ENCODE measurements around the gene FERMT3.

Gene FERMT3

GRCh38 chr11:64186492-64187165 lies 19.9 kb upstream of the FERMT3 start:
- no peak for DNase-seq

DNA sequence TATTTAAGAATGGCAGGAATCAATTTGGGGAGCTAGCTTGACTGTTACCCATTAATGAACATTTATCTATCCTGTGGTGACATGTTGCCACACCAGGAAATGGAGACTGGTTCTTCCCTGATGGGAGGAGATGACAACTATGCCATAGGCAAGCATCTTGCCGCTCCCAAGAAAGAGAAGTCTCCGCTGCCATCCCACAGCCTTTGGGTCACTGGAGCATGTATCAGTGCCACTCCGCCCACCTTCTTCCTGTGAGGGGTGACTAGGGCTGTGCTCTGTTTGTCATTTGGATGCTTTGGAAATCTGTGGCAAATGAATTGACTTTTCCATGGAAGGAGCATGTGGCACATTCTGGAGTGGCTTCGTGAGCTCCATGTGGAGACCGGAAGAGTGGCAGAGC lies 14.1 kb upstream of the FERMT3 start:
- DNase-seq = no peak

- DNase-seq = no peak
Measured at GRCh38 chr11:64196626-64197025, 9.9 kb upstream of the FERMT3 start.

DNA sequence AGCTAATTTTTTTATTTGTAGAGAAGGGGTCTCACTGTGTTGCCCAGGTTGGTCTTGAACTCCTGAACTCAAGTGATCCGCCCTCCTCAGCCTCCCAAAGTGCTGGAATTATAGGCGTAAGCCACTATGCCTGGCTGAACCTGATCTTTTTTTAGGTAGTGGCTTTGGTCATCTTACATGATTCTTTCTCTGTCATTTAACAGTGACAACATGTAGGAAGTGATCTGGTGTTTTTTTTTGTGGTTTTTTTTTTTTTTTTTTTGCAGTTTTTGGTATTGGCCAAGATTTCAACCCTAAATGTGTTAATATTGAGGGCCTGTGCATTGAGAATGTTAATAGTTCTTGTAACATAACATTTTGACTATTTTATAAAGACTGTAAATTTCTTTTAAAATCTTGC lies 8.0 kb upstream of the FERMT3 start:
- no peak for DNase-seq

- DNase-seq = no peak
Measured at GRCh38 chr11:64201543-64201942, 5.0 kb upstream of the FERMT3 start.

DNA sequence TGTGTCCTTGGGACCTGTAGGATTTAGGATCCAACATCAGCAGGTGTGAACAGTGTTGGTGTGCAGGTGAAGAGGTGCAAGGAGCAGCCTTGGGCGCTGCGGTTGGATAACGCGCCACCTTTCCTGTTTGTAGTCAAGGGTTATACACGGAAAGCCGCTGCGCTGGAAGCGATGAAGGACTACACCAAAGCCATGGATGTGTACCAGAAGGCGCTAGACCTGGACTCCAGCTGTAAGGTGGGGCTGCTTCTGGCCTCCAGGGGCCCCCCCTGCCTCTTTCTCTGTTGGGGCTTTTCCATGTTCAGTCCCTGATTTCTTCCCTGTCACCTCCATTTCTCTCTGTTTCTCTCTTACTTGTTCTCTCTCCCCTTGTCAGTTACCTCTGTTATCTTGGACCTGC lies 3.5 kb upstream of the FERMT3 start:
- DNase-seq = no peak

DNA sequence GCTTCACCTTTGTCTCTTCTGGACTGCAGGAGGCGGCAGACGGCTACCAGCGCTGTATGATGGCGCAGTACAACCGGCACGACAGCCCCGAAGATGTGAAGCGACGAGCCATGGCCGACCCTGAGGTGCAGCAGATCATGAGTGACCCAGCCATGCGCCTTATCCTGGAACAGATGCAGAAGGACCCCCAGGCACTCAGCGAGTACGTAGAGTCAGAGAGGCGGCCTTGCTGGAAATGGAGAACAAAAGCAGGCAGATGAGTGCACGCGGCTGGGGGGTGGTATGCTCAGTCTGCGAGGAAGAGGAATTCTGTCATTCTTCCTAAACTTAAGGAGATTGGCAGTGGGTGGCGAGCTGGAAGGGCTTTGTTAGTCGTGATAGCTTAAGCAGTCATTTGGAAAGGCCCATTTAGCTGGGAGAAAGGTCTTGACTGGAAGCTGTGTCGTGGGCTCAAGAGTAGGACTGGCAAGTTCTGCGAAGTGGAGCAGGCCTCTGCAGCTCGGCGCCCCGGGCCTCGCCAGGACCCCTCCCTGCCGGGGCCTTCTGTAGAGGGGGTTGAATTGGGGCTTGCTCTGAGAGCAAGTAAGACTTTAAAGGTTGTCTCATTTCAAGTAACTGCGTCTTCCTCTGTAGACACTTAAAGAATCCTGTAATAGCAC lies 3.0 kb upstream of the FERMT3 start:
- DNase-seq = no peak

- no peak for DNase-seq
Measured at GRCh38 chr11:64204080-64204440, 2.5 kb upstream of the FERMT3 start.

GRCh38 chr11:64204464-64204989 lies 2.0 kb upstream of the FERMT3 start:
- peak; percentile 14 for DNase-seq

- no peak for DNase-seq
Measured at GRCh38 chr11:64207256-64208085, 950 bp downstream of the FERMT3 start.

- no peak for DNase-seq
Measured at GRCh38 chr11:64208086-64208795, 1.7 kb downstream of the FERMT3 start.

DNA sequence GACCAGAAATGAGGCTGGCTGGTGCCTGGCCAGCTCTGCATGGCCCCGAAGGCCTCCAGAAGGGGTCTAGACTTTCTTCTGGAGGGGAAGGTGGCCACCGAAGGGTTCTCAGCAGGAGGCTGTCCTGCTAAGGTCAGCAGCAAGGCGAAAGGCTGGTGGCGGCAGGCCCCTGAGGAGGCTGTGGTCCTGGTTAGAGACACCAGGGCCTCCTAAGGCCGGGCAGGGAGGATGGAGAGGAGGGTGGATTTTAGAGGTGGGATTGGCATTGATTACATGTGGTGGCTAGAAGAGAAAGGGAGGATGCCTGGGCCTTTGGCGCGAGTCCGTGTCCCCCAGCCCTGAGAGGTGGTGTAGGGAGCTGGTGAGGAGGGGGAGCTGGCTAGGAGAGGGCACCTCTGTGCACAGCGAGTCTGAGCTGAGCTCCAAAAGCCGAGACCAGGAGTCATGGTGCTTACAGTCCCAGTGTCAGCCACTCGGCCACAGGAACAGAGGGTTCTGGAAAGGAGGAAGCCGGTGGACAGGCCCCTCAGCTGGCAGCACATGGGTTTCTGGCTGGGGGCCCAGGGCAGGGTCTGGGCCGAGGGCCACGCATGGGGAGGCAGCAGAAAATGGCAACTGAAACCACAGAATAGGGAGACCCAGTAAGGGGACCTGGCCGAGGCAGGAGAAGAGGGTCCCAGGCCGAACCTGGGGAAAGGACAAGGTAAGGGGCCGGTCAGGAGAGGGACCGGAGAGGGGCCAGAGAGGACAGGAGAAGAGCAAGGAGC lies 2.5 kb downstream of the FERMT3 start:
- DNase-seq = no peak

- no peak for DNase-seq
Measured at GRCh38 chr11:64209563-64209843, 3.0 kb downstream of the FERMT3 start.

DNA sequence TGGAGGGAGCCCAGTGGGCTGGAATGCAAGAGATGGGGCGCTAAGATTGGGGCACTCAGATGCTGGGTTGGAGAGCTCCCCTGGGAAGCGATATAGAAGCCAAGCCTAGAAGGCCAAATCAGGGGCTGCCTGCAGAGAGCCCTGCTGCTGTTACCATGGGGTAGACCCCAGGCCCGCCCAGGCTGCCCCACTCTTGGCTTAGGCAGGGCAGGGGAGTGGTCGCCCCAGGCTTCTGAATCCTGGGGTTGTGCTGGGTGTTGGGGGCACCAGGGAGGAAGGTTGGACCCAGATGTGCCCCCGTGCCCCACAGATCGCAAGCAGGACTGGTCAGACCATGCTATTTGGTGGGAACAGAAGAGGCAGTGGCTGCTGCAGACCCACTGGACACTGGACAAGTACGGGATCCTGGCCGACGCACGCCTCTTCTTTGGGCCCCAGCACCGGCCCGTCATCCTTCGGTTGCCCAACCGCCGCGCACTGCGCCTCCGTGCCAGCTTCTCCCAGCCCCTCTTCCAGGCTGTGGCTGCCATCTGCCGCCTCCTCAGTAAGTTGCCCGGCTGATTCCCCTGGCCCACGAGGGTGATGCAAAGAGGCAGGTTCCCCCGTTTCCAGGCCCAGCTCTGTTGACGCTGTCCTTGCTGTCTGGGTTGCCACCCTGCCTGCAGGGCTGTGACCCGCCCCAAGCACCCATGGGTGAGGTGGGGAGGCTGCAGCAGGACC lies 3.9 kb downstream of the FERMT3 start:
- no peak for DNase-seq

- no peak for DNase-seq
Measured at GRCh38 chr11:64211181-64211872, 4.8 kb downstream of the FERMT3 start.

GRCh38 chr11:64216879-64217278 lies 10.4 kb downstream of the FERMT3 start:
- no peak for DNase-seq

DNA sequence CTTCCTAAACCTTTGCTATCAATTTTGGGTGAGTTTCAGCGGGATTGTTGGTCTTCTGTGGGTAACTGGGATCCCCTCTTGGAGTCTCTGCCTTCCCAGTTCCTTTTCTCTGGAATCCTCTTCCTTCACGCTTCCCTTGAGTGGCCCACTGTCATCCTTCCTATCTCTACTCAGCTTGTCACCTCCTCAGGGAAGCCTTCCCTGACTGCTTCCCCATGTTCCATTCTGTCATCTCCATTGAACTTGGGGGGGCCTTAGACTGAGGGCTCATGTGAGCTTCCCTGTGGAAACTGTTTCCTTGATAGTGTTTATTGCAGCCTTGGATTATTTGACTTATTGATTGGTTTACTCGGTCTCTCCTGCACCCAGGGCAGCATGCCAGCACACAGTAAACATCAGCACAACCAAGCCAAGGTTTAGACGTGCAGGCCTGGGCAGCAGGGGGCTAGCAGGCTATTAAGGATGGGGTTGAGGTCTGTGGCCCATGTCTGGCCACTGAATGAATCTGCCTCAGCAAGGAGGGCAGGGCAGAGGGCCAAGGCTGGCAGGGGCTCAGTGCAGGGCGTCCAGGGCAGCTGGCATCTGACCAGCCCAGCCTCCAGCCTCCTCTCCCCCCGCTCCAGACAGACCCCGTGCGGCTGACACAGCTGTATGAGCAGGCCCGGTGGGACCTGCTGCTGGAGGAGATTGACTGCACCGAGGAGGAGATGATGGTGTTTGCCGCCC lies 12.3 kb downstream of the FERMT3 start:
- no peak for DNase-seq

- DNase-seq = no peak
Measured at GRCh38 chr11:64219354-64219684, 12.8 kb downstream of the FERMT3 start.

- no peak for DNase-seq
Measured at GRCh38 chr11:64219755-64220154, 13.2 kb downstream of the FERMT3 start.

GRCh38 chr11:64220271-64220670 lies 13.8 kb downstream of the FERMT3 start:
- DNase-seq = no peak

GRCh38 chr11:64220798-64221197 lies 14.3 kb downstream of the FERMT3 start:
- DNase-seq = no peak
